Hepatocyte (in vitro differentiated cells): ENCODE measurements around the gene ATPAF1.
"Not testable (repeated sequence)": the region's sequence is repeated elsewhere in the genome, so short reads cannot be mapped to it uniquely, and the experiment has no call there.

Experiments
- CTCF ChIP-seq: fragments of 200-600 bp; sonication (generic); IDR thresholded peaks from 2 replicates; pipeline ENCODE4 v1.5.1; 2016; ENCODE audit warnings: antibody characterized with exemption, mild to moderate bottlenecking; ENCODE audit not compliant: poor library complexity
- EZH2phosphoT487 ChIP-seq: fragments of 200-600 bp; sonication (generic); IDR thresholded peaks from one replicate; pipeline ENCODE4 v1.6.1; 2018; ENCODE audit warnings: antibody characterized with exemption, mild to moderate bottlenecking, low read depth, moderate library complexity; ENCODE audit not compliant: unreplicated experiment, severe bottlenecking

GRCh38 chr1:46662919-46663318, 5.2 kb downstream of the ATPAF1 start:
- not testable (repeated sequence) for TF ChIP-seq CTCF, EZH2phosphoT487
